T-helper 2 cell treated with Interferon-gamma antibody and Interleukin-4, amounts not matched to agents 5 μg/mL and 100 μg/mL, for 36 hours (primary cell): ENCODE data around the gene NOP53.
"Not testable (repeated sequence)": the region's sequence is repeated elsewhere in the genome, so short reads cannot be mapped to it uniquely, and the experiment has no call there.

Source experiments
- DNase-seq: peaks from one replicate; pipeline ENCODE4 v3.0.0; 2021; ENCODE audit warnings: low spot score
- H3K27ac Mint-ChIP-seq: one replicate; pipeline ENCODE4 v1.8.0; 2021; ENCODE audit warnings: mild to moderate bottlenecking, mixed read lengths
- H3K27me3 Mint-ChIP-seq: one replicate; pipeline ENCODE4 v1.8.0; 2021; ENCODE audit warnings: low read depth, mixed read lengths
- H3K36me3 Mint-ChIP-seq: one replicate; pipeline ENCODE4 v1.8.0; 2021; ENCODE audit warnings: low read depth, mixed read lengths
- H3K4me1 Mint-ChIP-seq: one replicate; pipeline ENCODE4 v1.8.0; 2021; ENCODE audit warnings: low read depth, mixed read lengths
- H3K4me3 Mint-ChIP-seq: one replicate; pipeline ENCODE4 v1.8.0; 2022; ENCODE audit warnings: mild to moderate bottlenecking, moderate library complexity, mixed read lengths
- H3K9me3 Mint-ChIP-seq: one replicate; pipeline ENCODE4 v1.8.0; 2021; ENCODE audit warnings: mixed read lengths

Gene NOP53

GRCh38 chr19:47787307-47787706 is 42.0 kb downstream of the NOP53 start:
- H3K36me3 Mint-ChIP-seq = peaks cover 21% of the 10 kb centered on the region
- not testable (repeated sequence) for DNase-seq, H3K27me3 Mint-ChIP-seq, H3K9me3 Mint-ChIP-seq, H3K4me3 Mint-ChIP-seq, H3K4me1 Mint-ChIP-seq, H3K27ac Mint-ChIP-seq

GRCh38 chr19:47789811-47790210 is 44.5 kb downstream of the NOP53 start:
- H3K9me3 Mint-ChIP-seq, DNase-seq, H3K36me3 Mint-ChIP-seq: not testable (repeated sequence)

GRCh38 chr19:47790398-47790814 is 45.1 kb downstream of the NOP53 start:
- Mint-ChIP-seq H3K9me3 (peaks cover 5% of the 10 kb centered on the region), H3K27me3 (no peaks in the 10 kb centered on the region), H3K36me3 (peaks cover 5% of the 10 kb centered on the region), H3K4me1 (no peaks in the 10 kb centered on the region), H3K27ac (no peak overlapping the region), H3K4me3 (no peak overlapping the region)
- DNase-seq = peak; percentile 63

More at GRCh38 chr19:47789811-47790210, 44.5 kb downstream of the NOP53 start:
- H3K27me3 Mint-ChIP-seq, H3K27ac Mint-ChIP-seq, H3K4me1 Mint-ChIP-seq, H3K4me3 Mint-ChIP-seq: not testable (repeated sequence)

- no peak overlapping the region for H3K4me3 Mint-ChIP-seq
- H3K9me3 Mint-ChIP-seq = peaks cover 5% of the 10 kb centered on the region
- H3K4me1 Mint-ChIP-seq = no peaks in the 10 kb centered on the region
- H3K36me3 Mint-ChIP-seq = peaks cover 1% of the 10 kb centered on the region
- no peaks in the 10 kb centered on the region for H3K27me3 Mint-ChIP-seq
- no peak overlapping the region for H3K27ac Mint-ChIP-seq
- DNase-seq = no peak
Observed at GRCh38 chr19:47792616-47793015, 47.3 kb downstream of the NOP53 start.

- Mint-ChIP-seq H3K27ac (no peak overlapping the region), H3K4me3 (no peak overlapping the region), H3K9me3 (peaks cover 5% of the 10 kb centered on the region), H3K4me1 (no peaks in the 10 kb centered on the region), H3K27me3 (no peaks in the 10 kb centered on the region), H3K36me3 (no peaks in the 10 kb centered on the region)
- no peak for DNase-seq
Observed at GRCh38 chr19:47794526-47794925, 49.2 kb downstream of the NOP53 start.

GRCh38 chr19:47796785-47797184 is 51.4 kb downstream of the NOP53 start:
- Mint-ChIP-seq H3K4me1 (no peaks in the 10 kb centered on the region), H3K27ac (no peak overlapping the region), H3K36me3 (no peaks in the 10 kb centered on the region), H3K4me3 (no peak overlapping the region), H3K27me3 (no peaks in the 10 kb centered on the region), H3K9me3 (peaks cover 10% of the 10 kb centered on the region)
- no peak for DNase-seq

- no peak overlapping the region for H3K4me3 Mint-ChIP-seq
- H3K9me3 Mint-ChIP-seq = peaks cover 5% of the 10 kb centered on the region
- no peak for DNase-seq
- no peak overlapping the region for H3K27ac Mint-ChIP-seq
- H3K36me3 Mint-ChIP-seq = no peaks in the 10 kb centered on the region
- H3K27me3 Mint-ChIP-seq = no peaks in the 10 kb centered on the region
- H3K4me1 Mint-ChIP-seq = no peaks in the 10 kb centered on the region
Observed at GRCh38 chr19:47797996-47798903, 52.9 kb downstream of the NOP53 start.

GRCh38 chr19:47798904-47799266 is 53.5 kb downstream of the NOP53 start:
- DNase-seq = no peak
- Mint-ChIP-seq H3K4me3 (no peak overlapping the region), H3K27ac (no peak overlapping the region), H3K9me3 (peaks cover 5% of the 10 kb centered on the region), H3K4me1 (no peaks in the 10 kb centered on the region), H3K36me3 (no peaks in the 10 kb centered on the region), H3K27me3 (no peaks in the 10 kb centered on the region)

GRCh38 chr19:47801270-47801669 is 55.9 kb downstream of the NOP53 start:
- Mint-ChIP-seq H3K27me3 (no peaks in the 10 kb centered on the region), H3K36me3 (no peaks in the 10 kb centered on the region), H3K4me3 (no peak overlapping the region), H3K4me1 (no peaks in the 10 kb centered on the region), H3K9me3 (peaks cover 5% of the 10 kb centered on the region), H3K27ac (no peak overlapping the region)
- DNase-seq = no peak

- no peaks in the 10 kb centered on the region for H3K4me1 Mint-ChIP-seq
- peaks cover 5% of the 10 kb centered on the region for H3K9me3 Mint-ChIP-seq
- no peaks in the 10 kb centered on the region for H3K36me3 Mint-ChIP-seq
- no peak for DNase-seq
- no peak overlapping the region for H3K27ac Mint-ChIP-seq
- H3K27me3 Mint-ChIP-seq = no peaks in the 10 kb centered on the region
- H3K4me3 Mint-ChIP-seq = no peak overlapping the region
Observed at GRCh38 chr19:47802521-47803043, 57.2 kb downstream of the NOP53 start.

- H3K4me1 Mint-ChIP-seq, DNase-seq, H3K9me3 Mint-ChIP-seq, H3K27me3 Mint-ChIP-seq, H3K27ac Mint-ChIP-seq, H3K36me3 Mint-ChIP-seq, H3K4me3 Mint-ChIP-seq: not testable (repeated sequence)
Observed at GRCh38 chr19:47803148-47803547, 57.8 kb downstream of the NOP53 start.

- H3K4me1 Mint-ChIP-seq, H3K4me3 Mint-ChIP-seq, H3K9me3 Mint-ChIP-seq, H3K27me3 Mint-ChIP-seq, DNase-seq, H3K27ac Mint-ChIP-seq, H3K36me3 Mint-ChIP-seq: not testable (repeated sequence)
Observed at GRCh38 chr19:47803671-47804070, 58.3 kb downstream of the NOP53 start.

GRCh38 chr19:47804451-47804850 is 59.1 kb downstream of the NOP53 start, which contains the start of gene TPRX1:
Gene TPRX1 (minus strand): TSS chr19:47804551. CDS start chr19:47804539, 12 bp downstream.
- H3K4me3 Mint-ChIP-seq, DNase-seq, H3K27me3 Mint-ChIP-seq, H3K27ac Mint-ChIP-seq, H3K4me1 Mint-ChIP-seq, H3K36me3 Mint-ChIP-seq, H3K9me3 Mint-ChIP-seq: not testable (repeated sequence)

GRCh38 chr19:47805313-47805712 is 60.0 kb downstream of the NOP53 start:
- Mint-ChIP-seq H3K27ac (no peak overlapping the region), H3K4me1 (no peaks in the 10 kb centered on the region), H3K27me3 (no peaks in the 10 kb centered on the region), H3K4me3 (no peak overlapping the region), H3K9me3 (peaks cover 5% of the 10 kb centered on the region), H3K36me3 (no peaks in the 10 kb centered on the region)
- DNase-seq = no peak
